Activated T-cell treated with anti-CD3 and anti-CD28 coated beads, Interleukin-2, amount 50 U/mL, for 72 hours (primary cell): ENCODE measurements around the gene RNASEH2A. TPM values are rescaled to one million over a fixed set of nuclear protein-coding genes. Genes with fewer than 3 reads are reported as not detected.
A peak's percentile ranks its signal among the peaks of the same experiment; 100 is the strongest.

Experiments
- ATAC-seq, 2 donors: fragments of 150-1000 bp; cut with Tn5 transposase; replicated peaks in 1 of 2; 2 replicates each; pipeline ENCODE4 v1.10.0; 2021; ENCODE audit warnings: moderate library complexity in 2 of 2, mild to moderate bottlenecking in 1 of 2
- DNase-seq, 2 donors: peaks; one replicate each; pipeline ENCODE4 v3.0.0; 2021 to 2022; ENCODE audit warnings: mixed read lengths in 1 of 2
- H3K27ac Mint-ChIP-seq: one replicate; pipeline ENCODE4 v1.8.0; 2022; ENCODE audit warnings: mild to moderate bottlenecking, moderate library complexity, mixed read lengths
- H3K27me3 Mint-ChIP-seq: one replicate; pipeline ENCODE4 v1.8.0; 2022; ENCODE audit warnings: low read depth, mixed read lengths
- H3K36me3 Mint-ChIP-seq, 2 donors: one replicate each; pipeline ENCODE4 v1.8.0; 2022; ENCODE audit warnings: mixed read lengths in 2 of 2, mild to moderate bottlenecking in 1 of 2; ENCODE audit not compliant: insufficient read depth in 2 of 2
- H3K4me1 Mint-ChIP-seq: one replicate; pipeline ENCODE4 v1.8.0; 2022; ENCODE audit warnings: low read depth, mixed read lengths
- H3K4me3 Mint-ChIP-seq, 2 donors: one replicate each; pipeline ENCODE4 v1.8.0; 2022; ENCODE audit warnings: mild to moderate bottlenecking in 2 of 2, mixed read lengths in 2 of 2, moderate library complexity in 2 of 2
- H3K9me3 Mint-ChIP-seq, 2 donors: one replicate each; pipeline ENCODE4 v1.8.0; 2022; ENCODE audit warnings: mixed read lengths in 2 of 2
- total RNA-seq, 2 donors: library from RNA; stranded (reverse); gene quantifications; one replicate each; pipeline ENCODE4 v1.2.3, GENCODE V29; 2022

The RNASEH2A gene
- 10 to 100 TPM; 29.6 to 31.1 TPM for total RNA-seq

- ATAC-seq (peak; percentile 88 to 90), DNase-seq (peak; percentile 92 to 93)
- Mint-ChIP-seq H3K27ac (peak within 1 kb of the TSS; percentile 11), H3K9me3 (no peaks in the 10 kb centered on the region), H3K27me3 (no peaks in the 10 kb centered on the region), H3K4me3 (peak within 1 kb of the TSS; percentile 86 to 98), H3K4me1 (peaks cover 37% of the 10 kb centered on the region), H3K36me3 (peaks cover 2 to 7% of the 10 kb centered on the region in 2 donors)
These were observed at the start of gene RNASEH2A for GRCh38 chr19:12806242-12807081. RNASEH2A (plus strand) TSS chr19:12806584; CDS start chr19:12806674, 90 bp downstream.

- peaks cover 6% of the 10 kb centered on the region for H3K4me1 Mint-ChIP-seq
These were observed 48.7 kb upstream of the RNASEH2A start for GRCh38 chr19:12757544-12758274.

GRCh38 chr19:12759686-12760085 is 46.7 kb upstream of the RNASEH2A start:
- Mint-ChIP-seq H3K4me3 (no peak overlapping the region), H3K27ac (no peak overlapping the region), H3K36me3 (no peaks in the 10 kb centered on the region), H3K4me1 (peaks cover 6% of the 10 kb centered on the region), H3K9me3 (no peaks in the 10 kb centered on the region), H3K27me3 (peaks cover 18% of the 10 kb centered on the region)
- DNase-seq (no peak), ATAC-seq (no peak)

More at GRCh38 chr19:12757544-12758274, 48.7 kb upstream of the RNASEH2A start:
- no peak overlapping the region for H3K27ac Mint-ChIP-seq
- no peaks in the 10 kb centered on the region for H3K9me3 Mint-ChIP-seq
- H3K36me3 Mint-ChIP-seq = no peaks in the 10 kb centered on the region
- peak; percentile 70 to 84 for DNase-seq
- peak overlapping the region; percentile 67 to 70 for H3K4me3 Mint-ChIP-seq
- peaks cover 25% of the 10 kb centered on the region for H3K27me3 Mint-ChIP-seq
- peak; percentile 78 to 87 for ATAC-seq

GRCh38 chr19:12763100-12763499 is 43.3 kb upstream of the RNASEH2A start:
- Mint-ChIP-seq H3K27me3 (peaks cover 6% of the 10 kb centered on the region), H3K27ac (no peak overlapping the region), H3K36me3 (no peaks in the 10 kb centered on the region), H3K4me3 (no peak overlapping the region), H3K9me3 (no peaks in the 10 kb centered on the region), H3K4me1 (peaks cover 12% of the 10 kb centered on the region)
- no peak for DNase-seq
- ATAC-seq = no peak

GRCh38 chr19:12764698-12765097 is 41.7 kb upstream of the RNASEH2A start:
- peaks cover 16% of the 10 kb centered on the region for H3K4me1 Mint-ChIP-seq
- ATAC-seq = no peak
- no peaks in the 10 kb centered on the region for H3K27me3 Mint-ChIP-seq
- H3K9me3 Mint-ChIP-seq = no peaks in the 10 kb centered on the region
- no peak overlapping the region for H3K4me3 Mint-ChIP-seq
- DNase-seq = no peak
- no peak overlapping the region for H3K27ac Mint-ChIP-seq
- no peaks in the 10 kb centered on the region for H3K36me3 Mint-ChIP-seq

GRCh38 chr19:12766051-12766521 is 40.3 kb upstream of the RNASEH2A start:
- Mint-ChIP-seq H3K27ac (no peak overlapping the region), H3K9me3 (no peaks in the 10 kb centered on the region), H3K36me3 (no peaks in the 10 kb centered on the region), H3K4me1 (peaks cover 18% of the 10 kb centered on the region), H3K4me3 (peak overlapping the region; percentile 57 to 73), H3K27me3 (no peaks in the 10 kb centered on the region)
- peak; percentile 87 to 90 for DNase-seq
- ATAC-seq = peak; percentile 80 to 85

GRCh38 chr19:12767150-12767549 is 39.2 kb upstream of the RNASEH2A start:
- ATAC-seq = no peak
- H3K36me3 Mint-ChIP-seq = no peaks in the 10 kb centered on the region
- peaks cover 18% of the 10 kb centered on the region for H3K4me1 Mint-ChIP-seq
- H3K4me3 Mint-ChIP-seq = no peak overlapping the region
- no peak for DNase-seq
- no peaks in the 10 kb centered on the region for H3K27me3 Mint-ChIP-seq
- H3K9me3 Mint-ChIP-seq = no peaks in the 10 kb centered on the region
- H3K27ac Mint-ChIP-seq = no peak overlapping the region

- Mint-ChIP-seq H3K27me3 (no peaks in the 10 kb centered on the region), H3K4me3 (no peak overlapping the region), H3K27ac (no peak overlapping the region), H3K9me3 (no peaks in the 10 kb centered on the region), H3K4me1 (peaks cover 18% of the 10 kb centered on the region), H3K36me3 (no peaks in the 10 kb centered on the region)
- ATAC-seq = no peak
- DNase-seq = no peak
These were observed 38.7 kb upstream of the RNASEH2A start for GRCh38 chr19:12767666-12768065.

GRCh38 chr19:12769689-12770088 is 36.7 kb upstream of the RNASEH2A start:
- Mint-ChIP-seq H3K4me3 (peak overlapping the region; percentile 47 to 56), H3K27me3 (no peaks in the 10 kb centered on the region), H3K4me1 (peaks cover 31% of the 10 kb centered on the region), H3K9me3 (no peaks in the 10 kb centered on the region), H3K27ac (no peak overlapping the region), H3K36me3 (peaks cover 0 to 2% of the 10 kb centered on the region in 2 donors)
- ATAC-seq = peak; percentile 82
- peak; percentile 62 to 66 for DNase-seq

- H3K4me1 Mint-ChIP-seq = peaks cover 31% of the 10 kb centered on the region
- no peaks in the 10 kb centered on the region for H3K9me3 Mint-ChIP-seq
- H3K27ac Mint-ChIP-seq = no peak overlapping the region
- H3K4me3 Mint-ChIP-seq = no peak overlapping the region
- peaks cover 0 to 2% of the 10 kb centered on the region in 2 donors for H3K36me3 Mint-ChIP-seq
- DNase-seq (no peak), ATAC-seq (no peak)
- H3K27me3 Mint-ChIP-seq = no peaks in the 10 kb centered on the region
These were observed 35.5 kb upstream of the RNASEH2A start for GRCh38 chr19:12770922-12771321.

GRCh38 chr19:12772323-12772722 is 34.1 kb upstream of the RNASEH2A start:
- H3K27me3 Mint-ChIP-seq = no peaks in the 10 kb centered on the region
- no peak for ATAC-seq
- H3K4me1 Mint-ChIP-seq = peaks cover 36% of the 10 kb centered on the region
- H3K27ac Mint-ChIP-seq = no peak overlapping the region
- no peaks in the 10 kb centered on the region for H3K9me3 Mint-ChIP-seq
- H3K4me3 Mint-ChIP-seq = no peak overlapping the region
- peaks cover 0 to 2% of the 10 kb centered on the region in 2 donors for H3K36me3 Mint-ChIP-seq
- DNase-seq = no peak

GRCh38 chr19:12773571-12773970 is 32.8 kb upstream of the RNASEH2A start:
- Mint-ChIP-seq H3K27me3 (no peaks in the 10 kb centered on the region), H3K9me3 (no peaks in the 10 kb centered on the region), H3K27ac (no peak overlapping the region), H3K4me3 (peak overlapping the region; percentile 1 to 2), H3K36me3 (peaks cover 0 to 2% of the 10 kb centered on the region in 2 donors), H3K4me1 (peaks cover 43% of the 10 kb centered on the region)
- peak in 1 of 2 donors; percentile 17 for DNase-seq
- ATAC-seq = no peak
